ENCODE measurements around the gene UBE2L3.
"Not testable (repeated sequence)": the region's sequence is repeated elsewhere in the genome, so short reads cannot be mapped to it uniquely, and the experiment has no call there.

The UBE2L3 gene

DNA sequence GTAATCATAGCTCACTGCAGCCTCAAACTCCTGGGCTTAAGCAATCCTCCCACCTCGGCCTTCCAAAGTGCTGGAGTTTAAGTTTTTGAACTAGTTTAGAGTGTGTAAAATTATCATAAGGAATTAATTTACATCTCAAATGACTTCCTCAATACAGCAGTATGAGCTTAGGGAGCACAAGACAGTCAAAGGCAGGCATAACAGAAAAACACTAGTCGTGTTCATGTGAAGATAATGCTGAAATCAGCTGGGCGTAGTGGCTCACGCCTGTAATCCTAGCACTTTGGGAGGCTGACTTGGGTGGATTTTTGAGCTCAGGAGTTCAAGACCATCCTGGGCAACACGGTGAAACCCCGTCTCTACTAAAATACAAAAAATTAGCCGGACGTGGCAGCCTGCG, 36.5 kb downstream of the UBE2L3 start:
- no peaks in the 10 kb centered on the region for H3K36me3 ChIP-seq (ENCODE audit: control insufficient read depth, insufficient read depth, low read length)
- H3K4me3 ChIP-seq (ENCODE audit: insufficient read depth, low read depth, low read length) = no peak overlapping the region
- no peaks in the 10 kb centered on the region for H3K9me3 ChIP-seq (ENCODE audit: control insufficient read depth, low read length)
- H3K27ac ChIP-seq (ENCODE audit: insufficient read depth, low read depth, low read length, poor library complexity, severe bottlenecking) = no peak overlapping the region
- H3K27me3 ChIP-seq (ENCODE audit: control insufficient read depth, insufficient read depth, low read length, poor library complexity, severe bottlenecking) = no peaks in the 10 kb centered on the region
- no peaks in the 10 kb centered on the region for H3K4me1 ChIP-seq (ENCODE audit: control insufficient read depth, insufficient read depth, low read length)
- WGBS, 2 experiments = 89 to 94% methylated on average over 8 to 9 of the region's 9 CpGs

DNA sequence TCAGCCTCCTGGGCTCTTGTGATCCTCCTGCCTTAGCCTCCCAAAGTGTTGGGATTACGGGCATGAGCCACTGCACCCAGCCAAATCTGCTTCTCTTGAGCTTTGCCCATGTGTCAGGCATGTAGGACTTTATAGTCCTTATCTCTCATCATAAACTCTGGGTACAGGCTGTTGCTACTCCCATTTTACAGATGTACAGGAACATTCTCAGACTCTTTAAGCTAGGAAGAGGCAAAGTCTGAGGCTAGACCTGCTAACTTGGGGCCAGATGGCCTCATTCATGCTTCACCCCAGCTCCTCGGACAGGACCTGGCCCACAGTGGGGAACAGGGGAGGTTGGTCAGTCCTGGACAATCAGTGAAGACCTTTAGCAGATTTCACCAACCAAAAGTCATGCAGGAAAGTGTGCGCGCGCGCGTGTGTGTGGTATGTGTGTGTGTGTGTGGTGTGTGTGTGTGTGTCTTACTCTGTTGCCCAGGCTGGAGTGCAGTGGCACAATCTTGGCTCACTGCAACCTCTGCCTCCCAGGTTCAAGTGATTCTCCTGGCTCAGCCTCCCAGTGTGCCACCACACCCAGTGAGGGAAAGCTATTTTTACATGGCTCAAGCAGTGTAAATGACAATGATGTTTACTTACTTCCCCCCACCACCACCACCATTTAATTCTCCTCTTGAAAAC, 38.5 kb downstream of the UBE2L3 start:
- no peaks in the 10 kb centered on the region for H3K27me3 ChIP-seq (ENCODE audit: control insufficient read depth, insufficient read depth, low read length, poor library complexity, severe bottlenecking)
- no peaks in the 10 kb centered on the region for H3K4me1 ChIP-seq (ENCODE audit: control insufficient read depth, insufficient read depth, low read length)
- H3K4me3 ChIP-seq (ENCODE audit: insufficient read depth, low read depth, low read length) = no peak overlapping the region
- 95 to 97% methylated on average over 7 of the region's 7 CpGs for WGBS, 2 experiments
- peaks cover 3% of the 10 kb centered on the region for H3K36me3 ChIP-seq (ENCODE audit: control insufficient read depth, insufficient read depth, low read length)
- no peaks in the 10 kb centered on the region for H3K9me3 ChIP-seq (ENCODE audit: control insufficient read depth, low read length)
- H3K27ac ChIP-seq (ENCODE audit: insufficient read depth, low read depth, low read length, poor library complexity, severe bottlenecking) = no peak overlapping the region

DNA sequence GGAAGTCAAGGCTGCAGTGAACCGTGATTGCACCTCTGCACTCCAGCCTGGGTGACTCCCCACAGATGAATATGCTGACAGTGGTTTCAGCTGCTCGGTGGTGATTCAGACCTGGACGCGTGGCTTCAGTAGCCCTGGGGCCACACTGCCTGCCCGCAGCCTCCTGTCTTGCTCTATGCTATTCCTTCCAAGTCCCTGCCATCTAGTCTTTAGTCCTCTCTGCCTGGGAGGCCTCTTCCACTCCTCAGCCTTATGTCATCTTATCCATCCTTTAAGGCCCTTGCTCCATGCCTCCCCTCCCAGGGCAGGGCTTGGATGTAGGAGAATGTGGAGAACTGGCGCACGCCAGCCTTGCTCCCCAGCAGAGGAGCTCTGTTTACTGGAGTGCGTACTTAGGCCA, 39.3 kb downstream of the UBE2L3 start:
- WGBS, 2 experiments = 95 to 98% methylated on average over 8 of the region's 8 CpGs
- H3K9me3 ChIP-seq (ENCODE audit: control insufficient read depth, low read length) = no peaks in the 10 kb centered on the region
- peaks cover 10% of the 10 kb centered on the region for H3K36me3 ChIP-seq (ENCODE audit: control insufficient read depth, insufficient read depth, low read length)

DNA sequence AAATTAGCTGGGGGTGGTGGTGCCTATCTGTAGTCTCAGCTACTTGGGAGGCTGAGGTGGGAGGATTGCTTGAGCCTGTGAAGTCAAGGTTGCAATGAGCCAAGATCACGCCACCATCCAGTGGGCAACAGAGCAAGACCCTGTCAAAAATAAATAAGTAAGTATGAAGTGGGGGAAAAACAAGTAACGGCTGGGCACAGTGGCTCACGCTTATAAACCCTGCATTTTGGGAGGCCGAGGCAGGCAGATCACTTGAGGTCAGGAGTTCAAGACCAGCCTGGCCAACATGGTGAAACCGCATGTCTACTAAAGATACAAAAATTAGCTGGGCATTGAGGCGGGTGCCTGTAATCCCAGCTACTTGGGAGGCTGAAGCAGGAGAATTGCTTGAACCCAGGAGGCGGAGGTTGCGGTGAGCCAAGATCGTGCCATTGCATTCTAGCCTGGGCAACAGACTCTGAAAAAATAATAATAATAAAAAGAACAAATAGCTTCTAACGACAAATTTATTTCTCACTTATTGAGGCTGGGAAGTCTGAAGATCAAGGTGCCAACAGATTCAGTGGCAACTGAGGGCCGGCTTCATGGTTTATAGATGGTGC, 42.1 kb downstream of the UBE2L3 start:
- not testable (repeated sequence) for H3K9me3 ChIP-seq (ENCODE audit: control insufficient read depth, low read length); H3K27ac ChIP-seq (ENCODE audit: insufficient read depth, low read depth, low read length, poor library complexity, severe bottlenecking); H3K4me3 ChIP-seq (ENCODE audit: insufficient read depth, low read depth, low read length); H3K27me3 ChIP-seq (ENCODE audit: control insufficient read depth, insufficient read depth, low read length, poor library complexity, severe bottlenecking); H3K4me1 ChIP-seq (ENCODE audit: control insufficient read depth, insufficient read depth, low read length)
- peaks cover 25% of the 10 kb centered on the region for H3K36me3 ChIP-seq (ENCODE audit: control insufficient read depth, insufficient read depth, low read length)
- 94% methylated on average over 11 of the region's 11 CpGs for WGBS, 2 experiments

More for the DNA sequence above, 39.3 kb downstream of the UBE2L3 start:
- Histone ChIP-seq H3K4me1 (ENCODE audit: control insufficient read depth, insufficient read depth, low read length) (no peaks in the 10 kb centered on the region), H3K27me3 (ENCODE audit: control insufficient read depth, insufficient read depth, low read length, poor library complexity, severe bottlenecking) (no peaks in the 10 kb centered on the region), H3K4me3 (ENCODE audit: insufficient read depth, low read depth, low read length) (no peak overlapping the region), H3K27ac (ENCODE audit: insufficient read depth, low read depth, low read length, poor library complexity, severe bottlenecking) (no peak overlapping the region)

DNA sequence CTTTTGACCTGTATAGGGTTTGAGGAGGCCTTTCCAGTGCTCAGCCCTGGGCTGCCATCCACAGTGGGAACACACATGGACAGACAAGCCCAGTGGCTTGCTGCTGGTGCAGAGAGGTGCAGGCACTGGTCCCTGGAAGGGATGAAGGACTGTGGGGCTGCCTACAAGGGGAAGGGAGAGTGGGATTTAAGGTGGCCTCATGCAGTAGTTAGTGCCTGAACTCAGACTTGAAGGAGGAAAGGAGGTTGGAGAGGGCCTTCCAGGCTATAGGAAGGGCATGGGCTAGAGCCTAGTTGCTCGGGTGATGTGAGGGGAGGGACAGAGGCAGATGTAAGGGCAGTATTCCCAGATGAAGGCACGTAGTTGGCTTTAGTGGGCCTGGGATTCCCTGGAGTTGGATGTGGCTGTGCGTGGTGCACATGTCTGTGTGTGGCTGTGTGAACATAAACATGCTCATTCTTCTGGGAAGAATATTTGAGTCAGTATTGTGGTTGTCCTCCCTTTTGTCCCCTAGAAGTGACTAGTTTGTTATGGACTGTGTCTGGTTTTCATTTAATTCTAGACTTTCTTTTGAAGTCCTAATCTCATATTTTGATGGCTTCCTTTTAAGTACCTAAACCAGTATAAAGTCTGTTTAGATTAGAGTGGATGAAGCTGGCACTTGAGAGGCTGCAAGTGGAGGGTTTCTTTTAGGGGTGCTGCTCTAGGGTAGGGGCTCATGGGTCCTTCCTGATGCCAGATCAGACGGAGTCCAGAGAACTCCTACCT, 43.9 kb downstream of the UBE2L3 start:
- Histone ChIP-seq H3K27ac (ENCODE audit: insufficient read depth, low read depth, low read length, poor library complexity, severe bottlenecking) (no peak overlapping the region), H3K27me3 (ENCODE audit: control insufficient read depth, insufficient read depth, low read length, poor library complexity, severe bottlenecking) (no peaks in the 10 kb centered on the region), H3K4me1 (ENCODE audit: control insufficient read depth, insufficient read depth, low read length) (no peaks in the 10 kb centered on the region), H3K4me3 (ENCODE audit: insufficient read depth, low read depth, low read length) (no peak overlapping the region), H3K9me3 (ENCODE audit: control insufficient read depth, low read length) (no peaks in the 10 kb centered on the region), H3K36me3 (ENCODE audit: control insufficient read depth, insufficient read depth, low read length) (peaks cover 26% of the 10 kb centered on the region)
- WGBS, 2 experiments = 93 to 97% methylated on average over 4 of the region's 4 CpGs

DNA sequence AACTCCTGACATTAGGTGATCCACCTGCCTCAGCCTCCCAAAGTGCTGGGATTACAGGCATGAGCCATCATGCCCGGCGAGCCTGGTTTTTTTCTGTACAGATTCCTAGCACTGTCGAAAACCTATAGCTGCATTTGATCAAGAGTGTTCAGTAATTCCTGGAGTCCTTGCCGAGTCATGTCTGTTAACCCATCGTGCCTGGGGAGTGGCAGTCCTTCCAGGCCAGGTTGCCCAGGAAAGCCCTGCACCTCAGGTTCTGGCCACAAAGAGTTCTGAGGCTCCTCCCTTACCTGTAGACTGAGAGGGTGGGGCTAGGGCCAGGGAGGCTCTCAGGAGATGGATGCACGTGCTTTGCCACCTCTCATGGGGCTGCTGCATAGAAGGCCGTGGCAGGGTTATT, 45.3 kb downstream of the UBE2L3 start:
- Histone ChIP-seq H3K4me3 (ENCODE audit: insufficient read depth, low read depth, low read length) (no peak overlapping the region), H3K27ac (ENCODE audit: insufficient read depth, low read depth, low read length, poor library complexity, severe bottlenecking) (no peak overlapping the region), H3K9me3 (ENCODE audit: control insufficient read depth, low read length) (no peaks in the 10 kb centered on the region), H3K36me3 (ENCODE audit: control insufficient read depth, insufficient read depth, low read length) (peaks cover 26% of the 10 kb centered on the region), H3K4me1 (ENCODE audit: control insufficient read depth, insufficient read depth, low read length) (no peaks in the 10 kb centered on the region), H3K27me3 (ENCODE audit: control insufficient read depth, insufficient read depth, low read length, poor library complexity, severe bottlenecking) (no peaks in the 10 kb centered on the region)
- 95% methylated on average over 7 of the region's 7 CpGs for WGBS, 2 experiments

DNA sequence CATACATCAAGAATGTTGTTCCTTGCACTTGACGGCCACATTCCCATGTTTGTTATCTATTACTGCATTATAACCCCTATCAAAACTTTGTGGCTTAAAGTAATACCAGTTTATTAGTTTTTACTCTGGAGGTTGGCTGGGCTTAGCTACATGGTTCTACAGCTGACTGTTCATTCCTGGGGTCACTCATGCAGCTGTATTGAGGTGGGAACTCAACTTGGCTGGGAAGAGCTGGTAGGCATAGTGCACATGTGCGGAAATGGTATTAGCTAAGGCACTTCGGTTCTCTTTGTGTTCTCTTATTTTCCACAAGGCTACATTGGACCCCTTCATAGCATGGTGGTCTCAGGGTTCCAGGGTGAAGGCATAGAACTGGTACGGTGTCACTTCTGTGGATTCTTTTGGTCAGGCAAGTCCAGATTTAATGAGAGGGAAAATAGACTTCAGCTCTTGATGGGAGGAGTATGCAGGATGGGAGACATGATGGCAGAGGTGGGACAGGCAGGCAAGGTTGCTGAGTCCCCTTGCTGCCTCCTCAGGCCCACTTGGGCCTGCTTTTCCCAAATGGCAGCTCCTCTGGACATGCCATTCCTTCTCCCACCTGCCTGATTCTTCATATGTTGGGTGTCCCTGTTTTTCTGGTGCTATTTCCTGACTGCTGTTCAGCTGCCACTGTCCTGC, 46.2 kb downstream of the UBE2L3 start:
- Histone ChIP-seq H3K9me3 (ENCODE audit: control insufficient read depth, low read length) (no peaks in the 10 kb centered on the region), H3K36me3 (ENCODE audit: control insufficient read depth, insufficient read depth, low read length) (peaks cover 26% of the 10 kb centered on the region), H3K27me3 (ENCODE audit: control insufficient read depth, insufficient read depth, low read length, poor library complexity, severe bottlenecking) (no peaks in the 10 kb centered on the region), H3K4me1 (ENCODE audit: control insufficient read depth, insufficient read depth, low read length) (no peaks in the 10 kb centered on the region), H3K27ac (ENCODE audit: insufficient read depth, low read depth, low read length, poor library complexity, severe bottlenecking) (no peak overlapping the region), H3K4me3 (ENCODE audit: insufficient read depth, low read depth, low read length) (no peak overlapping the region)
- WGBS, 2 experiments = 95 to 99% methylated on average over 4 of the region's 4 CpGs

DNA sequence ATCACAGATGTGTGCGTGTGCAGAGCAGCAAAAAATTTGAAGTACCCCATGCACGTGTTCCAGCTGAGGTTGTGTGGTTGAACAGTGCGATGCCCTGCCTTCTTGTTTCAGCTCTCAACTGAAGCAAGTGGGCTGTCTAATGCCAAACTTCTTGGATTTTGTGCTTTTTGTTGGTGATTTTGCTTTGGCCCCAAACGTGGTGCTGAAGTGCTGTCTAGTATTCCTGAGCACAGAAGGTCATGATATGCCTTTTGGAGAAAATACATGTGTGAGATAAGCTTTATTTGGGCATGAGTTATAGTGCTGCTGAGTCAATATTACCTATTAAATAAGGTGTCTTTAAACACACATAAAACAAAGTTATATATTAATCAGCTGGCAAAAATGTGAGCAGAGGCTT, 48.2 kb downstream of the UBE2L3 start:
- WGBS, 2 experiments = 95 to 96% methylated on average over 4 of the region's 4 CpGs

DNA sequence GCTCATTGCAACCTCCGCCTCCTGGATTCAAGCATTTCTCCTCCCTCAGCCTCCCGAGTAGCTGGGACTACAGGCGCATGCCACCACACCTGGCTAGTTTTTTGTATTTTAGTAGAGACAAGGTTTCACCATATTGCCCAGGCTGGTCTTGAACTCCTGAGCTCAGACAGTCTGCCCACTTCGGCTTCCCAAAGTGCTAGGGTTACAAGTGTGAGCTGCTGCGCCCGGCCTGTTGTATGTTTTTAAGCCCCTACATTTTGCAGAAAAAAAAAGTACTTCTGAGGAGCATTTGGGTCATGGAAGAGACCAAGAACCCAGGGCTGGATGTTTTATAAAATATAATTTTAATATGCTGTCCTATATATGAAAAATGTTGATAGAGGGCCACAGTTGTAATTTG, 49.8 kb downstream of the UBE2L3 start:
- not testable (repeated sequence) for H3K4me1 ChIP-seq (ENCODE audit: control insufficient read depth, insufficient read depth, low read length); H3K4me3 ChIP-seq (ENCODE audit: insufficient read depth, low read depth, low read length); H3K9me3 ChIP-seq (ENCODE audit: control insufficient read depth, low read length); H3K27ac ChIP-seq (ENCODE audit: insufficient read depth, low read depth, low read length, poor library complexity, severe bottlenecking); H3K27me3 ChIP-seq (ENCODE audit: control insufficient read depth, insufficient read depth, low read length, poor library complexity, severe bottlenecking)
- 94 to 95% methylated on average over 6 of the region's 6 CpGs for WGBS, 2 experiments
- H3K36me3 ChIP-seq (ENCODE audit: control insufficient read depth, insufficient read depth, low read length) = peaks cover 11% of the 10 kb centered on the region

More for the DNA sequence above, 48.2 kb downstream of the UBE2L3 start:
- Histone ChIP-seq H3K27ac (ENCODE audit: insufficient read depth, low read depth, low read length, poor library complexity, severe bottlenecking) (no peak overlapping the region), H3K4me1 (ENCODE audit: control insufficient read depth, insufficient read depth, low read length) (no peaks in the 10 kb centered on the region), H3K27me3 (ENCODE audit: control insufficient read depth, insufficient read depth, low read length, poor library complexity, severe bottlenecking) (no peaks in the 10 kb centered on the region), H3K4me3 (ENCODE audit: insufficient read depth, low read depth, low read length) (no peak overlapping the region), H3K9me3 (ENCODE audit: control insufficient read depth, low read length) (no peaks in the 10 kb centered on the region), H3K36me3 (ENCODE audit: control insufficient read depth, insufficient read depth, low read length) (peaks cover 26% of the 10 kb centered on the region)

DNA sequence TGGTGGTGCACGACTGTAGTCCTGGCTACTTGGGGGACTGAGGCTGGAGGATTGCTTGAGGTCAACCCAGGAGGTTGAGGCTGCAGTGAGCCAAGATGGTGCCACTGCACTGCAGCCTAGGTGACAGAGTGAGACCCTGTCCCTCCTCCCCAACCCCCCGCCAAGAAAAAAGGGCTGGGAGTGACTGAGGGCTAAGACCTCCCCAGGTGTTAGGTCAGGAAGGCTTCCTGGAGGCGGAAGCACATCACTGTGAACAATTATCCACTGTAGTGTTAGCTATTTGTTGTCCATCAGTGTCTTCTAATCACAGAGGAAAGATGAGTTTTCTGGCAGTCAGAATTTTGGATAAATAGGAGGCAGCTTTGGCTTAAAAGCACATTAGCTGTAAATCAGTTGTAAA, 53.5 kb downstream of the UBE2L3 start:
- no peaks in the 10 kb centered on the region for H3K9me3 ChIP-seq (ENCODE audit: control insufficient read depth, low read length)
- H3K36me3 ChIP-seq (ENCODE audit: control insufficient read depth, insufficient read depth, low read length) = no peaks in the 10 kb centered on the region
- no peak overlapping the region for H3K27ac ChIP-seq (ENCODE audit: insufficient read depth, low read depth, low read length, poor library complexity, severe bottlenecking)
- no peak overlapping the region for H3K4me3 ChIP-seq (ENCODE audit: insufficient read depth, low read depth, low read length)
- H3K4me1 ChIP-seq (ENCODE audit: control insufficient read depth, insufficient read depth, low read length) = no peaks in the 10 kb centered on the region
- no peaks in the 10 kb centered on the region for H3K27me3 ChIP-seq (ENCODE audit: control insufficient read depth, insufficient read depth, low read length, poor library complexity, severe bottlenecking)
- 90 to 99% methylated on average over 3 of the region's 3 CpGs for whole genome bisulfite sequencing, 2 experiments
